GM12875 (cell line): ENCODE measurements around the gene NRCAM.
"Not testable (repeated sequence)": the region's sequence is repeated elsewhere in the genome, so short reads cannot be mapped to it uniquely, and the experiment has no call there.

ENCODE experiments used
- H3K4me3 ChIP-seq: one replicate; pipeline ENCODE4 v1.5.1; 2011; ENCODE audit warnings: low read depth, low read length, control low read depth
- CTCF ChIP-seq: IDR thresholded peaks from 2 replicates; pipeline ENCODE4 v1.5.1; 2011; ENCODE audit warnings: low read depth, mild to moderate bottlenecking, control low read depth, inconsistent platforms, low read length, moderate library complexity, borderline replicate concordance; ENCODE audit not compliant: insufficient read depth

The NRCAM gene

GRCh38 chr7:108396080-108396479 lies 60.2 kb downstream of the NRCAM start:
- no peak for TF ChIP-seq CTCF
- no peak overlapping the region for H3K4me3 ChIP-seq

GRCh38 chr7:108395426-108395825 lies 60.8 kb downstream of the NRCAM start:
- H3K4me3 ChIP-seq = no peak overlapping the region
- TF ChIP-seq CTCF = no peak

GRCh38 chr7:108393097-108393496 lies 63.1 kb downstream of the NRCAM start:
- H3K4me3 ChIP-seq = not testable (repeated sequence)

- not testable (repeated sequence) for H3K4me3 ChIP-seq
Observed at GRCh38 chr7:108387686-108388085, 68.5 kb downstream of the NRCAM start.

GRCh38 chr7:108385834-108386422 lies 70.3 kb downstream of the NRCAM start:
- TF ChIP-seq CTCF = no peak
- H3K4me3 ChIP-seq = no peak overlapping the region

GRCh38 chr7:108384716-108385483 lies 71.3 kb downstream of the NRCAM start:
- TF ChIP-seq CTCF = peak; percentile 55; the same call in 1 of the 2 replicates

GRCh38 chr7:108382932-108383331 lies 73.3 kb downstream of the NRCAM start:
- no peak for TF ChIP-seq CTCF

More at GRCh38 chr7:108384716-108385483, 71.3 kb downstream of the NRCAM start:
- no peak overlapping the region for H3K4me3 ChIP-seq

GRCh38 chr7:108380517-108380916 lies 75.7 kb downstream of the NRCAM start:
- no peak for TF ChIP-seq CTCF
- no peak overlapping the region for H3K4me3 ChIP-seq

More at GRCh38 chr7:108382932-108383331, 73.3 kb downstream of the NRCAM start:
- no peak overlapping the region for H3K4me3 ChIP-seq
